OCI-LY1 (cell line): ENCODE results near the gene LMLN.

Source experiments
- H2AFZ ChIP-seq: fragments of 200-600 bp; sonication (generic), shearing (Covaris generic); 2 replicates; pipeline ENCODE4 v1.6.0; 2014; ENCODE audit warnings: antibody characterized with exemption, mild to moderate bottlenecking, low read length
- H3F3A ChIP-seq: fragments of 200-600 bp; sonication (generic), shearing (Covaris generic); 2 replicates; pipeline ENCODE4 v1.6.0; 2014; ENCODE audit warnings: mild to moderate bottlenecking, antibody characterized with exemption, low read length, moderate library complexity; ENCODE audit not compliant: insufficient read depth
- H3K27ac ChIP-seq: fragments of 200-600 bp; sonication (generic); 2 replicates; pipeline ENCODE4 v1.5.1; 2014; ENCODE audit warnings: low read length, mixed run types, mild to moderate bottlenecking, low read depth; ENCODE audit not compliant: poor library complexity, severe bottlenecking
- H3K27me3 ChIP-seq: fragments of 200-600 bp; sonication (generic); 2 replicates; pipeline ENCODE4 v1.6.0; 2014; ENCODE audit warnings: antibody characterized with exemption, mild to moderate bottlenecking, low read length, moderate library complexity; ENCODE audit not compliant: insufficient read depth
- H3K36me3 ChIP-seq: fragments of 200-600 bp; sonication (generic); 2 replicates; pipeline ENCODE4 v1.6.1; 2014; ENCODE audit warnings: mild to moderate bottlenecking, antibody characterized with exemption, low read length, moderate library complexity, mixed read lengths; ENCODE audit not compliant: insufficient read depth
- H3K4me1 ChIP-seq: fragments of 200-600 bp; sonication (generic); 2 replicates; pipeline ENCODE4 v1.5.1; 2014; ENCODE audit warnings: mild to moderate bottlenecking, low read length, moderate library complexity; ENCODE audit not compliant: insufficient read depth, severe bottlenecking
- H3K4me2 ChIP-seq: fragments of 200-600 bp; sonication (generic), shearing (Covaris generic); 2 replicates; pipeline ENCODE4 v1.6.1; 2014; ENCODE audit warnings: low read length
- H3K4me3 ChIP-seq: fragments of 200-600 bp; sonication (generic); 2 replicates; pipeline ENCODE4 v1.5.1; 2014; ENCODE audit warnings: low read length, low read depth, mild to moderate bottlenecking, mixed read lengths; ENCODE audit not compliant: poor library complexity, severe bottlenecking
- H3K79me2 ChIP-seq: fragments of 200-600 bp; shearing (Covaris generic); 2 replicates; pipeline ENCODE4 v1.6.1; 2016; ENCODE audit warnings: mixed run types, low read length, mixed read lengths; ENCODE audit not compliant: insufficient read depth
- H3K9ac ChIP-seq: fragments of 200-600 bp; sonication (generic), shearing (Covaris generic); 2 replicates; pipeline ENCODE4 v1.6.1; 2014; ENCODE audit warnings: mild to moderate bottlenecking, low read length, mixed read lengths
- H3K9me2 ChIP-seq: fragments of 200-600 bp; sonication (generic), shearing (Covaris generic); 2 replicates; pipeline ENCODE4 v1.6.1; 2014; ENCODE audit warnings: low read depth, mild to moderate bottlenecking, low read length, mixed read lengths
- H3K9me3 ChIP-seq: fragments of 200-600 bp; shearing (Covaris generic); 2 replicates; pipeline ENCODE4 v1.6.1; 2014; ENCODE audit warnings: low read length, mixed read lengths
- H4K20me1 ChIP-seq: fragments of 200-600 bp; sonication (generic), shearing (Covaris generic); 2 replicates; pipeline ENCODE4 v1.6.0; 2016; ENCODE audit warnings: mild to moderate bottlenecking, low read length; ENCODE audit not compliant: insufficient read depth
- EZH2 ChIP-seq: fragments of 200-600 bp; sonication (generic), shearing (Covaris generic); IDR thresholded peaks from 2 replicates; pipeline ENCODE4 v1.8.0; 2017; ENCODE audit warnings: borderline replicate concordance, mixed run types, mild to moderate bottlenecking, antibody characterized with exemption, low read length, moderate library complexity, mixed read lengths
- TF ChIP-seq, protein P1 (sequence below): fragments of 200-600 bp; sonication (generic), shearing (Covaris generic); IDR thresholded peaks from 2 replicates; pipeline ENCODE4 v1.5.1; 2017; ENCODE audit warnings: mild to moderate bottlenecking, antibody characterized with exemption, low read length, moderate library complexity, mixed read lengths

The LMLN gene

DNA sequence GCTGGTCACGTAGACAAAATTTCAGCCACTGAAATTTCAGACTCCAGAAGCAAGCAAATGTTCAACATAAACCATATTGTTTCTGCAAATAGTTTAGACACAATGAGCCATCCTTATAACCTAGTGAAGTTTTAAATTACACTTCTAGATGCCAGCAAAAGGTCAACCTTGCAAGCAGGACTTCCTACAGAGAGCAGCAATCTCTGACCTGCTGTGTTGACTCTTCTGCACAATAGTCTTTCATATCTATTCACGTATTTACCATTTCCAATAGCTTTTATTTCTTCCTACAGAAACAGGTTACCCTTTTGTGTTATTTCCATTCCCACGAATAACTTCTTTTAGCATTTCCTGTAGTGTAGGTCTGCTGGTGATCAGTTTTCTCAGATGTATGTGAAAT, 10.6 kb downstream of the LMLN start:
- Histone ChIP-seq H2AFZ (no peak overlapping the region), H4K20me1 (no peaks in the 10 kb centered on the region), H3K4me2 (no peak overlapping the region), H3K79me2 (no peaks in the 10 kb centered on the region), H3K27ac (no peak overlapping the region), H3K9me2 (no peaks in the 10 kb centered on the region), H3K36me3 (no peaks in the 10 kb centered on the region), H3K9ac (no peak overlapping the region), H3K9me3 (peaks cover 10% of the 10 kb centered on the region; the same call in 1 of the 2 replicates), H3K4me3 (no peak overlapping the region), H3K4me1 (no peaks in the 10 kb centered on the region), H3F3A (no peaks in the 10 kb centered on the region), H3K27me3 (no peaks in the 10 kb centered on the region)
- no peak for TF ChIP-seq EZH2
- TF ChIP-seq, protein P1, sequence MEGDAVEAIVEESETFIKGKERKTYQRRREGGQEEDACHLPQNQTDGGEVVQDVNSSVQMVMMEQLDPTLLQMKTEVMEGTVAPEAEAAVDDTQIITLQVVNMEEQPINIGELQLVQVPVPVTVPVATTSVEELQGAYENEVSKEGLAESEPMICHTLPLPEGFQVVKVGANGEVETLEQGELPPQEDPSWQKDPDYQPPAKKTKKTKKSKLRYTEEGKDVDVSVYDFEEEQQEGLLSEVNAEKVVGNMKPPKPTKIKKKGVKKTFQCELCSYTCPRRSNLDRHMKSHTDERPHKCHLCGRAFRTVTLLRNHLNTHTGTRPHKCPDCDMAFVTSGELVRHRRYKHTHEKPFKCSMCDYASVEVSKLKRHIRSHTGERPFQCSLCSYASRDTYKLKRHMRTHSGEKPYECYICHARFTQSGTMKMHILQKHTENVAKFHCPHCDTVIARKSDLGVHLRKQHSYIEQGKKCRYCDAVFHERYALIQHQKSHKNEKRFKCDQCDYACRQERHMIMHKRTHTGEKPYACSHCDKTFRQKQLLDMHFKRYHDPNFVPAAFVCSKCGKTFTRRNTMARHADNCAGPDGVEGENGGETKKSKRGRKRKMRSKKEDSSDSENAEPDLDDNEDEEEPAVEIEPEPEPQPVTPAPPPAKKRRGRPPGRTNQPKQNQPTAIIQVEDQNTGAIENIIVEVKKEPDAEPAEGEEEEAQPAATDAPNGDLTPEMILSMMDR = no peak

DNA sequence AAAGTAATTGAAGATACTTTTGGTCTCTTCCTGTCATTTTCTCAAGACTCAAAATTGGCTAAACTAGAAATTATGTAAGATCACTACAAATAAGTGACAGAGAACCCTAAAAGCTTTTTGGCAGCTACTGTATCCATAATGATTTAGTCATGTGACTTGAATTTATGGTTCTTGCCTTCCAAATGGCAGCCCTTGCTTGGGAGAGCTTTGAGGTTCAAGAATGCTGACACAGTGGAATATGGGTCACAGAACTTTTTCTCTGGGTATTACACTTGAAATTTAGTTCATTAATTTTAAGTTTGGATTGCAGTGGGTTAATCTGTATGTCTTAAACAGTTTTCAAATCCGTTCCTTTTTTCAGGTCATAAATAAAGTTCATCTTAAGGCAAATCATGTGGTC, 14.0 kb downstream of the LMLN start:
- Histone ChIP-seq H3K9me3 (no peaks in the 10 kb centered on the region; the same call in 1 of the 2 replicates), H3K27ac (no peak overlapping the region), H3K4me1 (no peaks in the 10 kb centered on the region), H4K20me1 (no peaks in the 10 kb centered on the region), H3K27me3 (no peaks in the 10 kb centered on the region), H3K4me2 (no peak overlapping the region), H3K4me3 (no peak overlapping the region), H3K9ac (no peak overlapping the region), H2AFZ (no peak overlapping the region), H3F3A (no peaks in the 10 kb centered on the region), H3K9me2 (no peaks in the 10 kb centered on the region), H3K79me2 (no peaks in the 10 kb centered on the region), H3K36me3 (no peaks in the 10 kb centered on the region)
- TF ChIP-seq, protein P1 = no peak
- TF ChIP-seq EZH2 = no peak

DNA sequence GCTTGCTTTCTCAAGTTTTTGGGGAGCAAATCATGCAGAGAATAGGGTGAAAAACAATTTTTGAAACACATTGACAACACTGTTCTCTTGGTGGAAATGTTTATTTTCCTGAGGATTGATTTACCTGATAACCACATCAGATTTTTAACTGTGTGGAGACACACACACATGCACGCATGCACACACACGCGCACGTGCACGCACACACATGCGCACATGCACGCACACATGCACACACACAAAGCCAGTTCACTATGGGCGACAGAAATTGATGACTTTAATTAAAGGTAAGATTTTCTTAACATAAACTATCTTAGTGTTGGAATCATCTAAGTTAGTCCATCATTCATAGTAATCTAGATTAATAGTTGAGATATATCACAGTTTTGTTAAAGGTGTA, 15.3 kb downstream of the LMLN start:
- Histone ChIP-seq H3F3A (no peaks in the 10 kb centered on the region), H3K4me2 (no peak overlapping the region), H2AFZ (no peak overlapping the region), H3K36me3 (no peaks in the 10 kb centered on the region; the same call in 1 of the 2 replicates), H3K4me1 (no peaks in the 10 kb centered on the region), H3K4me3 (no peak overlapping the region), H3K79me2 (no peaks in the 10 kb centered on the region), H4K20me1 (no peaks in the 10 kb centered on the region), H3K27ac (no peak overlapping the region), H3K27me3 (no peaks in the 10 kb centered on the region), H3K9ac (no peak overlapping the region), H3K9me2 (no peaks in the 10 kb centered on the region), H3K9me3 (no peaks in the 10 kb centered on the region; the same call in 1 of the 2 replicates)
- no peak for TF ChIP-seq EZH2
- TF ChIP-seq, protein P1 = no peak
